GM12873 (cell line): ENCODE measurements around the gene LGALS1.

Experiments used
- CTCF ChIP-seq: IDR thresholded peaks from 2 replicates; pipeline ENCODE4 v1.5.1; 2012; ENCODE audit warnings: low read depth, mild to moderate bottlenecking, moderate library complexity, low read length, control low read depth; ENCODE audit not compliant: insufficient read depth; ENCODE audit errors: missing control alignments

The LGALS1 gene

GRCh38 chr22:37690407-37690806 lies 15.0 kb downstream of the LGALS1 start:
- no peak for TF ChIP-seq CTCF

- no peak for TF ChIP-seq CTCF
Measured at GRCh38 chr22:37690901-37691504, 15.6 kb downstream of the LGALS1 start.

- TF ChIP-seq CTCF: no peak
Measured at GRCh38 chr22:37692627-37693285, 17.3 kb downstream of the LGALS1 start.

GRCh38 chr22:37696657-37697537 lies 21.5 kb downstream of the LGALS1 start, which contains the start of gene TRIOBP:
TRIOBP (plus strand) TSS chr22:37697048; CDS start chr22:37701366, 4,318 bp downstream.
- TF ChIP-seq CTCF: peak; percentile 39

- TF ChIP-seq CTCF: no peak
Measured at GRCh38 chr22:37697538-37697835, 22.1 kb downstream of the LGALS1 start.

GRCh38 chr22:37701141-37701786 lies 25.8 kb downstream of the LGALS1 start:
- no peak for TF ChIP-seq CTCF

- TF ChIP-seq CTCF: no peak
Measured at GRCh38 chr22:37703906-37704305, 28.5 kb downstream of the LGALS1 start.
